HEK293 (cell line): ENCODE data around the gene RHBDD2.
"Not testable (repeated sequence)": the region's sequence is repeated elsewhere in the genome, so short reads cannot be mapped to it uniquely, and the experiment has no call there.

Experiments used
- CTCF ChIA-PET: fragments of 350-600 bp; formaldehyde crosslinking; extraction: SDS; loops from one replicate; lab custom pipeline; 2021; ENCODE audit warnings: antibody characterized with exemption; lab: Yijun Ruan, JAX
- POLR2A ChIA-PET: fragments of 300-600 bp; formaldehyde crosslinking; extraction: SDS; loops from one replicate; lab custom pipeline; 2020; ENCODE audit warnings: antibody characterized with exemption, inconsistent platforms; lab: Yijun Ruan, JAX
- H3K27ac ChIP-seq: fragments of 200-500 bp; sonication (Bioruptor generic); 2 replicates; pipeline ENCODE4 v1.5.1; 2014; ENCODE audit warnings: low read depth, low read length, control low read depth, inconsistent platforms; ENCODE audit errors: extremely low read depth
- H3K36me3 ChIP-seq, 2 experiments: fragments of 200-500 bp in 1 of 2; sonication (Bioruptor generic) in 1 of 2; 1 replicate in 1 of 2; 2 replicates in 1 of 2; pipeline ENCODE4 v1.5.1; 2014 to 2017; ENCODE audit warnings: inconsistent platforms in 2 of 2, low read length in 2 of 2; ENCODE audit not compliant: control insufficient read depth in 2 of 2, insufficient read depth in 1 of 2
- H3K4me1 ChIP-seq: fragments of 200-500 bp; sonication (Bioruptor generic); 2 replicates; pipeline ENCODE4 v1.5.1; 2014; ENCODE audit warnings: mild to moderate bottlenecking, low read length, inconsistent platforms; ENCODE audit not compliant: control insufficient read depth, insufficient read depth
- H3K4me3 ChIP-seq: 2 replicates; pipeline ENCODE4 v1.5.1; 2011; ENCODE audit warnings: low read depth, mild to moderate bottlenecking, control low read depth, low read length, moderate library complexity
- H3K9me3 ChIP-seq: fragments of 200-500 bp; sonication (Bioruptor generic); 2 replicates; pipeline ENCODE4 v1.5.1; 2014; ENCODE audit warnings: low read depth, low read length, inconsistent platforms; ENCODE audit not compliant: control insufficient read depth, insufficient read depth
- CTCF ChIP-seq: fragments of 450-650 bp; formaldehyde crosslinking; IDR thresholded peaks from 2 replicates; pipeline ENCODE4 v1.5.1; 2016; ENCODE audit warnings: missing biosample characterization, missing genetic modification characterization
- GFI1B ChIP-seq: fragments of 450-650 bp; formaldehyde crosslinking; IDR thresholded peaks from 2 replicates; pipeline ENCODE4 v1.5.1; 2016; ENCODE audit warnings: missing biosample characterization, missing genetic modification characterization
- SCRT1 ChIP-seq: fragments of 450-650 bp; formaldehyde crosslinking; IDR thresholded peaks from 2 replicates; pipeline ENCODE4 v1.5.1; 2016; ENCODE audit warnings: missing biosample characterization, missing genetic modification characterization, borderline replicate concordance
- SCRT2 ChIP-seq: fragments of 450-650 bp; formaldehyde crosslinking; IDR thresholded peaks from 2 replicates; pipeline ENCODE4 v1.5.1; 2016; ENCODE audit warnings: missing biosample characterization, missing genetic modification characterization
- SETDB1 ChIP-seq: IDR thresholded peaks from one replicate; pipeline ENCODE4 v1.6.1; 2017; ENCODE audit warnings: mild to moderate bottlenecking, low read length, moderate library complexity, mixed read lengths; ENCODE audit not compliant: insufficient read length
- YY1 ChIP-seq: fragments of 450-650 bp; formaldehyde crosslinking; IDR thresholded peaks from 2 replicates; pipeline ENCODE4 v1.5.1; 2018; ENCODE audit warnings: missing biosample characterization, missing genetic modification characterization
- ZFHX2 ChIP-seq: fragments of 450-650 bp; formaldehyde crosslinking; conservative IDR thresholded peaks from 2 replicates; pipeline ENCODE4 v1.5.1; 2016; ENCODE audit warnings: missing biosample characterization, missing genetic modification characterization
- ZNF138 ChIP-seq: fragments of 450-650 bp; formaldehyde crosslinking; IDR thresholded peaks from 2 replicates; pipeline ENCODE4 v1.5.1; 2016; ENCODE audit warnings: missing biosample characterization, missing genetic modification characterization, borderline replicate concordance
- ZNF404 ChIP-seq: fragments of 450-650 bp; formaldehyde crosslinking; IDR thresholded peaks from 2 replicates; pipeline ENCODE4 v1.5.1; 2017; ENCODE audit warnings: missing biosample characterization, missing genetic modification characterization
- ZNF473 ChIP-seq: fragments of 450-650 bp; formaldehyde crosslinking; IDR thresholded peaks from 2 replicates; pipeline ENCODE4 v1.5.1; 2017; ENCODE audit warnings: missing biosample characterization, missing genetic modification characterization
- ZNF747 ChIP-seq: fragments of 450-650 bp; formaldehyde crosslinking; IDR thresholded peaks from 2 replicates; pipeline ENCODE4 v1.5.1; 2016; ENCODE audit warnings: missing biosample characterization, missing genetic modification characterization
- TF ChIP-seq, protein P1 (sequence below): fragments of 450-650 bp; formaldehyde crosslinking; IDR thresholded peaks from 2 replicates; pipeline ENCODE4 v1.5.1; 2016; ENCODE audit warnings: missing biosample characterization, missing genetic modification characterization
- TF ChIP-seq, protein P2 (sequence below): fragments of 450-650 bp; formaldehyde crosslinking; IDR thresholded peaks from 2 replicates; pipeline ENCODE4; 2016; ENCODE audit warnings: missing biosample characterization, missing genetic modification characterization

Gene RHBDD2

GRCh38 chr7:75835688-75836285, 43.0 kb upstream of the RHBDD2 start:
- H3K4me1 ChIP-seq = no peaks in the 10 kb centered on the region
- no peak overlapping the region for H3K4me3 ChIP-seq
- H3K9me3 ChIP-seq = no peaks in the 10 kb centered on the region
- ChIA-PET POLR2A (no interaction called here), CTCF (interaction anchor here (0.5 to 0.6 kb wide), 2 partner anchors 19 to 201 kb away, joined by 3 to 4 read pairs; no protein-coding TSS in a partner anchor)
- no peaks in the 10 kb centered on the region for H3K36me3 ChIP-seq
- H3K27ac ChIP-seq = no peak overlapping the region
- TF ChIP-seq ZNF138 (tag by site-specific recombination) = no peak
- no peak for TF ChIP-seq GFI1B
- TF ChIP-seq SETDB1 = no peak
- TF ChIP-seq CTCF (tag by site-specific recombination) = no peak
- TF ChIP-seq, protein P1, sequence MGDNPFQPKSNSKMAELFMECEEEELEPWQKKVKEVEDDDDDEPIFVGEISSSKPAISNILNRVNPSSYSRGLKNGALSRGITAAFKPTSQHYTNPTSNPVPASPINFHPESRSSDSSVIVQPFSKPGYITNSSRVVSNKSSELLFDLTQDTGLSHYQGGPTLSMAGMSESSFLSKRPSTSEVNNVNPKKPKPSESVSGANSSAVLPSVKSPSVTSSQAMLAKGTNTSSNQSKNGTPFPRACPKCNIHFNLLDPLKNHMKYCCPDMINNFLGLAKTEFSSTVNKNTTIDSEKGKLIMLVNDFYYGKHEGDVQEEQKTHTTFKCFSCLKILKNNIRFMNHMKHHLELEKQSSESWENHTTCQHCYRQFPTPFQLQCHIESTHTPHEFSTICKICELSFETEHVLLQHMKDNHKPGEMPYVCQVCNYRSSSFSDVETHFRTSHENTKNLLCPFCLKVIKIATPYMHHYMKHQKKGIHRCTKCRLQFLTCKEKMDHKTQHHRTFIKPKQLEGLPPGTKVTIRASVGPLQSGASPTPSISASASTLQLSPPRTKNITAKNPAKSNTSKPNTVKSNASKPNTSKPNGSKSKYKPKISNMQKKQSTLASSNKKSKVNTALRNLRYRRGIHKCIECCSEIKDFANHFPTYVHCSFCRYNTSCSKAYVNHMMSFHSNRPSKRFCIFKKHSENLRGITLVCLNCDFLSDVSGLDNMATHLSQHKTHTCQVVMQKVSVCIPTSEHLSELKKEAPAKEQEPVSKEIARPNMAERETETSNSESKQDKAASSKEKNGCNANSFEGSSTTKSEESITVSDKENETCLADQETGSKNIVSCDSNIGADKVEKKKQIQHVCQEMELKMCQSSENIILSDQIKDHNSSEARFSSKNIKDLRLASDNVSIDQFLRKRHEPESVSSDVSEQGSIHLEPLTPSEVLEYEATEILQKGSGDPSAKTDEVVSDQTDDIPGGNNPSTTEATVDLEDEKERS (tag by site-specific recombination) = no peak
- no peak for TF ChIP-seq ZNF747 (tag by site-specific recombination)
- no peak for TF ChIP-seq YY1 (tag by site-specific recombination)
- TF ChIP-seq ZFHX2 (tag by site-specific recombination) = no peak
- no peak for TF ChIP-seq ZNF404

- H3K36me3 ChIP-seq = no peaks in the 10 kb centered on the region
- CTCF ChIA-PET = interaction anchor here (0.7 kb wide), 1 partner anchor 61 kb away, joined by 3 read pairs; no protein-coding TSS in a partner anchor
- peak; percentile 88 for TF ChIP-seq SCRT2 (tag by site-specific recombination)
- TF ChIP-seq ZNF473 (tag by site-specific recombination) = no peak
- TF ChIP-seq SCRT1 = peak; percentile 52; the same call in 1 of the 2 replicates
- TF ChIP-seq, protein P2, sequence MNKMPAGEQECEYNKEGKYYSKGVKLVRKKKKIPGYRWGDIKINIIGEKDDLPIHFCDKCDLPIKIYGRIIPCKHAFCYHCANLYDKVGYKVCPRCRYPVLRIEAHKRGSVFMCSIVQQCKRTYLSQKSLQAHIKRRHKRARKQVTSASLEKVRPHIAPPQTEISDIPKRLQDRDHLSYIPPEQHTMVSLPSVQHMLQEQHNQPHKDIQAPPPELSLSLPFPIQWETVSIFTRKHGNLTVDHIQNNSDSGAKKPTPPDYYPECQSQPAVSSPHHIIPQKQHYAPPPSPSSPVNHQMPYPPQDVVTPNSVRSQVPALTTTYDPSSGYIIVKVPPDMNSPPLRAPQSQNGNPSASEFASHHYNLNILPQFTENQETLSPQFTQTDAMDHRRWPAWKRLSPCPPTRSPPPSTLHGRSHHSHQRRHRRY (tag by site-specific recombination) = no peak
- TF ChIP-seq, all 188 proteins: peak for 2
- Histone ChIP-seq H3K4me1 (no peaks in the 10 kb centered on the region), H3K9me3 (no peaks in the 10 kb centered on the region), H3K4me3 (no peak overlapping the region), H3K27ac (no peak overlapping the region)
- POLR2A ChIA-PET = no interaction called here
Observed at GRCh38 chr7:75836798-75837197, 42.0 kb upstream of the RHBDD2 start.

- POLR2A ChIA-PET, CTCF ChIA-PET, H3K9me3 ChIP-seq: not testable (repeated sequence)
Observed at GRCh38 chr7:75838281-75838930, 40.4 kb upstream of the RHBDD2 start.

More at GRCh38 chr7:75838281-75838930, 40.4 kb upstream of the RHBDD2 start:
- H3K27ac ChIP-seq, H3K4me1 ChIP-seq, H3K36me3 ChIP-seq, H3K4me3 ChIP-seq: not testable (repeated sequence)
- 0 out of 2 replicates have a peak, but pooled peaks have one; percentile 19 for TF ChIP-seq ZFHX2 (tag by site-specific recombination)
- TF ChIP-seq, all 188 proteins: peak for 1; not testable (repeated sequence) for 187
